HG03097 (cell line): Measurements from ENCODE around the gene TNRC6B.
"Not testable (repeated sequence)": the region's sequence is repeated elsewhere in the genome, so short reads cannot be mapped to it uniquely, and the experiment has no call there.

ENCODE experiments used
- ATAC-seq: cut with Tn5 transposase; IDR thresholded peaks from one replicate; pipeline ENCODE4 v1.9.1; 2021; ENCODE audit not compliant: unreplicated experiment, low FRiP score

The TNRC6B gene

GRCh38 chr22:40271440-40271839 is 93.7 kb downstream of the TNRC6B start:
- ATAC-seq = no peak

GRCh38 chr22:40273319-40273718 is 95.6 kb downstream of the TNRC6B start:
- ATAC-seq = no peak

GRCh38 chr22:40276996-40277823 is 99.5 kb downstream of the TNRC6B start:
- ATAC-seq = no peak

GRCh38 chr22:40279017-40279416 is 101.3 kb downstream of the TNRC6B start:
- no peak for ATAC-seq

- no peak for ATAC-seq
Measured at GRCh38 chr22:40281717-40282116, 104.0 kb downstream of the TNRC6B start.

- ATAC-seq = no peak
Measured at GRCh38 chr22:40285513-40285912, 107.8 kb downstream of the TNRC6B start.

GRCh38 chr22:40289991-40290459 is 112.3 kb downstream of the TNRC6B start:
- no peak for ATAC-seq

GRCh38 chr22:40290516-40290915 is 112.8 kb downstream of the TNRC6B start:
- ATAC-seq = no peak

GRCh38 chr22:40294696-40295095 is 117.0 kb downstream of the TNRC6B start:
- ATAC-seq = no peak

- ATAC-seq = no peak
Measured at GRCh38 chr22:40300316-40300715, 122.6 kb downstream of the TNRC6B start.

- no peak for ATAC-seq
Measured at GRCh38 chr22:40300884-40301672, 123.4 kb downstream of the TNRC6B start.

- ATAC-seq = no peak
Measured at GRCh38 chr22:40302149-40302548, 124.4 kb downstream of the TNRC6B start.

- no peak for ATAC-seq
Measured at GRCh38 chr22:40305625-40306024, 127.9 kb downstream of the TNRC6B start.

- no peak for ATAC-seq
Measured at GRCh38 chr22:40308999-40309573, 131.4 kb downstream of the TNRC6B start.

GRCh38 chr22:40309631-40310030 is 131.9 kb downstream of the TNRC6B start:
- no peak for ATAC-seq

- ATAC-seq = no peak
Measured at GRCh38 chr22:40310081-40310767, 132.5 kb downstream of the TNRC6B start.

- no peak for ATAC-seq
Measured at GRCh38 chr22:40310768-40311120, 133.0 kb downstream of the TNRC6B start.

GRCh38 chr22:40311646-40312045 is 133.9 kb downstream of the TNRC6B start:
- ATAC-seq = not testable (repeated sequence)

- no peak for ATAC-seq
Measured at GRCh38 chr22:40312050-40312449, 134.3 kb downstream of the TNRC6B start.

- ATAC-seq = no peak
Measured at GRCh38 chr22:40313007-40313406, 135.3 kb downstream of the TNRC6B start.

- no peak for ATAC-seq
Measured at GRCh38 chr22:40314041-40314440, 136.3 kb downstream of the TNRC6B start.
